BJ (cell line): Measurements from ENCODE around the gene ATE1. TPM values are rescaled to one million over a fixed set of nuclear protein-coding genes. Genes with fewer than 3 reads are reported as not detected.

ENCODE experiments used
- CTCF ChIA-PET: fragments of 350-600 bp; formaldehyde crosslinking; extraction: SDS; loops from one replicate; lab custom pipeline; 2021; ENCODE audit warnings: antibody characterized with exemption, inconsistent platforms; lab: Yijun Ruan, JAX
- POLR2A ChIA-PET: fragments of 300-600 bp; sonication (Branson Sonifier 250); formaldehyde crosslinking; extraction: SDS; loops from one replicate; lab custom pipeline; 2021; ENCODE audit warnings: antibody characterized with exemption; lab: Charles Lee
- DNase-seq: peaks from one replicate; pipeline ENCODE4 v3.0.0-alpha.2; 2011; ENCODE audit warnings: low read depth
- H3K27me3 ChIP-seq: 2 replicates; pipeline ENCODE4 v1.6.0; 2011; ENCODE audit warnings: low read length; ENCODE audit not compliant: control insufficient read depth, insufficient read depth
- H3K36me3 ChIP-seq: 2 replicates; pipeline ENCODE4 v1.5.1; 2011; ENCODE audit warnings: low read length; ENCODE audit not compliant: control insufficient read depth, insufficient read depth
- H3K4me3 ChIP-seq: 2 replicates; pipeline ENCODE4 v1.5.1; 2011; ENCODE audit warnings: low read depth, mild to moderate bottlenecking, control low read depth, low read length
- CTCF ChIP-seq: IDR thresholded peaks from 2 replicates; pipeline ENCODE4 v1.5.1; 2011; ENCODE audit warnings: low read depth, mild to moderate bottlenecking, control low read depth, inconsistent platforms, low read length, moderate library complexity; ENCODE audit not compliant: insufficient read depth
- polyA plus RNA-seq: library from polyadenylated mRNA; depleted of rRNA; stranded (reverse); fragments of >200 nt; gene quantifications from 2 replicates; pipeline ENCODE4 v1.2.3, GENCODE V29; 2011

The ATE1 gene
- polyA plus RNA-seq, 1 experiment, result 7.4 TPM

GRCh38 chr10:121862042-121862441 is 65.8 kb downstream of the ATE1 start:
- Histone ChIP-seq H3K27me3 (no peaks in the 10 kb centered on the region), H3K4me3 (no peak overlapping the region), H3K36me3 (peaks cover 1% of the 10 kb centered on the region; the same call in 1 of the 2 replicates)
- ChIA-PET CTCF (interaction anchor here (0.9 kb wide), 1 partner anchor 38 kb away, joined by 3 read pairs; no protein-coding TSS in a partner anchor), POLR2A (no interaction called here)
- no peak for TF ChIP-seq CTCF
- no peak for DNase-seq

GRCh38 chr10:121860810-121861209 is 67.0 kb downstream of the ATE1 start:
- DNase-seq, result no peak
- H3K36me3 ChIP-seq, result peaks cover 1% of the 10 kb centered on the region; the same call in 1 of the 2 replicates
- TF ChIP-seq CTCF, result no peak
- no peaks in the 10 kb centered on the region for H3K27me3 ChIP-seq
- CTCF ChIA-PET, result no interaction called here
- no peak overlapping the region for H3K4me3 ChIP-seq
- POLR2A ChIA-PET, result no interaction called here

- H3K4me3 ChIP-seq, result no peak overlapping the region
- TF ChIP-seq CTCF, result no peak
- no peak for DNase-seq
- H3K36me3 ChIP-seq, result peaks cover 1% of the 10 kb centered on the region; the same call in 1 of the 2 replicates
- CTCF ChIA-PET, result interaction anchor here (0.8 to 1.0 kb wide), 3 partner anchors 18 to 912 kb away, joined by 3 read pairs; no protein-coding TSS in a partner anchor
- POLR2A ChIA-PET, result no interaction called here
- H3K27me3 ChIP-seq, result no peaks in the 10 kb centered on the region
These were observed 72.9 kb downstream of the ATE1 start for GRCh38 chr10:121854809-121855445.

- H3K27me3 ChIP-seq, result no peaks in the 10 kb centered on the region
- peaks cover 1% of the 10 kb centered on the region; the same call in 1 of the 2 replicates for H3K36me3 ChIP-seq
- H3K4me3 ChIP-seq, result no peak overlapping the region
- ChIA-PET POLR2A (no interaction called here), CTCF (no interaction called here)
- TF ChIP-seq CTCF, result no peak
- no peak for DNase-seq
These were observed 73.9 kb downstream of the ATE1 start for GRCh38 chr10:121853950-121854349.

GRCh38 chr10:121851786-121852185 is 76.0 kb downstream of the ATE1 start:
- CTCF ChIA-PET, result interaction anchor here (1.0 kb wide), 1 partner anchor 28 kb away, joined by 3 read pairs; no protein-coding TSS in a partner anchor

More at GRCh38 chr10:121851786-121852185, 76.0 kb downstream of the ATE1 start:
- Histone ChIP-seq H3K4me3 (no peak overlapping the region), H3K27me3 (no peaks in the 10 kb centered on the region), H3K36me3 (no peaks in the 10 kb centered on the region)
- POLR2A ChIA-PET, result no interaction called here
- no peak for TF ChIP-seq CTCF
- no peak for DNase-seq
